Measurements from ENCODE around the gene CAVIN2.

CAVIN2 gene

GRCh38 chr2:191877875-191878274 is 31.0 kb upstream of the CAVIN2 start:
- H3K4me3 Mint-ChIP-seq, result no peak overlapping the region
- DNase-seq (no peak), ATAC-seq (replicated peaks) (no peak)
- H3K27ac Mint-ChIP-seq, result no peak overlapping the region
- peaks cover 18 to 33% of the 10 kb centered on the region in 2 donors for H3K27me3 Mint-ChIP-seq
- H3K9me3 Mint-ChIP-seq, result no peaks in the 10 kb centered on the region
- H3K4me1 Mint-ChIP-seq (ENCODE audit: low read depth in 2 of 2), result no peaks in the 10 kb centered on the region
- no peaks in the 10 kb centered on the region for H3K36me3 Mint-ChIP-seq (ENCODE audit: insufficient read depth)

- H3K27me3 Mint-ChIP-seq, result peaks cover 18 to 38% of the 10 kb centered on the region in 2 donors
- no peak for ATAC-seq (replicated peaks)
- H3K27ac Mint-ChIP-seq, result no peak overlapping the region
- H3K4me3 Mint-ChIP-seq, result no peak overlapping the region
- H3K4me1 Mint-ChIP-seq (ENCODE audit: low read depth in 2 of 2), result no peaks in the 10 kb centered on the region
- no peak for DNase-seq
- H3K9me3 Mint-ChIP-seq, result no peaks in the 10 kb centered on the region
- no peaks in the 10 kb centered on the region for H3K36me3 Mint-ChIP-seq (ENCODE audit: insufficient read depth)
Measured at GRCh38 chr2:191875859-191876258, 29.0 kb upstream of the CAVIN2 start.

GRCh38 chr2:191870744-191871143 is 23.9 kb upstream of the CAVIN2 start:
- Mint-ChIP-seq H3K27ac (no peak overlapping the region), H3K36me3 (ENCODE audit: insufficient read depth) (no peaks in the 10 kb centered on the region), H3K9me3 (no peaks in the 10 kb centered on the region), H3K4me1 (ENCODE audit: low read depth in 2 of 2) (no peaks in the 10 kb centered on the region), H3K4me3 (no peak overlapping the region), H3K27me3 (peaks cover 23 to 57% of the 10 kb centered on the region in 2 donors)
- DNase-seq, result no peak
- no peak for ATAC-seq (replicated peaks)

GRCh38 chr2:191869781-191870180 is 22.9 kb upstream of the CAVIN2 start:
- H3K4me3 Mint-ChIP-seq, result no peak overlapping the region
- H3K27ac Mint-ChIP-seq, result no peak overlapping the region
- ATAC-seq (replicated peaks), result no peak
- no peaks in the 10 kb centered on the region for H3K36me3 Mint-ChIP-seq (ENCODE audit: insufficient read depth)
- peaks cover 23 to 58% of the 10 kb centered on the region in 2 donors for H3K27me3 Mint-ChIP-seq
- no peak for DNase-seq
- no peaks in the 10 kb centered on the region for H3K4me1 Mint-ChIP-seq (ENCODE audit: low read depth in 2 of 2)
- H3K9me3 Mint-ChIP-seq, result no peaks in the 10 kb centered on the region

- no peak for ATAC-seq (replicated peaks)
- no peak overlapping the region for H3K4me3 Mint-ChIP-seq
- no peak for DNase-seq
- H3K27me3 Mint-ChIP-seq, result peaks cover 29 to 64% of the 10 kb centered on the region in 2 donors
- H3K36me3 Mint-ChIP-seq (ENCODE audit: insufficient read depth), result no peaks in the 10 kb centered on the region
- H3K4me1 Mint-ChIP-seq (ENCODE audit: low read depth in 2 of 2), result no peaks in the 10 kb centered on the region
- H3K27ac Mint-ChIP-seq, result no peak overlapping the region
- H3K9me3 Mint-ChIP-seq, result no peaks in the 10 kb centered on the region
Measured at GRCh38 chr2:191869178-191869577, 22.3 kb upstream of the CAVIN2 start.

- no peak overlapping the region for H3K27ac Mint-ChIP-seq
- H3K4me1 Mint-ChIP-seq (ENCODE audit: low read depth in 2 of 2), result no peaks in the 10 kb centered on the region
- H3K36me3 Mint-ChIP-seq (ENCODE audit: insufficient read depth), result no peaks in the 10 kb centered on the region
- ATAC-seq (replicated peaks) (no peak), DNase-seq (no peak)
- no peaks in the 10 kb centered on the region for H3K9me3 Mint-ChIP-seq
- peaks cover 39 to 77% of the 10 kb centered on the region in 2 donors for H3K27me3 Mint-ChIP-seq
- no peak overlapping the region for H3K4me3 Mint-ChIP-seq
Measured at GRCh38 chr2:191867507-191867847, 20.6 kb upstream of the CAVIN2 start.

GRCh38 chr2:191866675-191867506 is 20.0 kb upstream of the CAVIN2 start:
- Mint-ChIP-seq H3K4me3 (no peak overlapping the region), H3K36me3 (ENCODE audit: insufficient read depth) (no peaks in the 10 kb centered on the region), H3K27ac (no peak overlapping the region), H3K4me1 (ENCODE audit: low read depth in 2 of 2) (no peaks in the 10 kb centered on the region), H3K27me3 (peaks cover 39 to 72% of the 10 kb centered on the region in 2 donors), H3K9me3 (no peaks in the 10 kb centered on the region)
- ATAC-seq (replicated peaks) (no peak), DNase-seq (no peak)

GRCh38 chr2:191866195-191866594 is 19.3 kb upstream of the CAVIN2 start:
- DNase-seq (no peak), ATAC-seq (replicated peaks) (no peak)
- Mint-ChIP-seq H3K4me1 (ENCODE audit: low read depth in 2 of 2) (no peaks in the 10 kb centered on the region), H3K9me3 (no peaks in the 10 kb centered on the region), H3K27ac (no peak overlapping the region), H3K27me3 (peaks cover 39 to 65% of the 10 kb centered on the region in 2 donors), H3K4me3 (no peak overlapping the region), H3K36me3 (ENCODE audit: insufficient read depth) (no peaks in the 10 kb centered on the region)

GRCh38 chr2:191864628-191865374 is 17.9 kb upstream of the CAVIN2 start:
- no peaks in the 10 kb centered on the region for H3K36me3 Mint-ChIP-seq (ENCODE audit: insufficient read depth)
- H3K27me3 Mint-ChIP-seq, result peaks cover 36 to 67% of the 10 kb centered on the region in 2 donors
- no peak overlapping the region for H3K27ac Mint-ChIP-seq
- ATAC-seq (replicated peaks) (no peak), DNase-seq (no peak)
- no peaks in the 10 kb centered on the region for H3K9me3 Mint-ChIP-seq
- H3K4me3 Mint-ChIP-seq, result no peak overlapping the region
- H3K4me1 Mint-ChIP-seq (ENCODE audit: low read depth in 2 of 2), result no peaks in the 10 kb centered on the region

GRCh38 chr2:191863988-191864387 is 17.1 kb upstream of the CAVIN2 start:
- Mint-ChIP-seq H3K4me3 (no peak overlapping the region), H3K9me3 (no peaks in the 10 kb centered on the region), H3K27ac (no peak overlapping the region), H3K4me1 (ENCODE audit: low read depth in 2 of 2) (no peaks in the 10 kb centered on the region), H3K27me3 (peaks cover 32 to 63% of the 10 kb centered on the region in 2 donors), H3K36me3 (ENCODE audit: insufficient read depth) (no peaks in the 10 kb centered on the region)
- ATAC-seq (replicated peaks), result no peak
- no peak for DNase-seq

- no peak overlapping the region for H3K4me3 Mint-ChIP-seq
- H3K36me3 Mint-ChIP-seq (ENCODE audit: insufficient read depth), result no peaks in the 10 kb centered on the region
- DNase-seq (no peak), ATAC-seq (replicated peaks) (no peak)
- no peaks in the 10 kb centered on the region for H3K4me1 Mint-ChIP-seq (ENCODE audit: low read depth in 2 of 2)
- H3K9me3 Mint-ChIP-seq, result no peaks in the 10 kb centered on the region
- H3K27ac Mint-ChIP-seq, result no peak overlapping the region
- peaks cover 30 to 57% of the 10 kb centered on the region in 2 donors for H3K27me3 Mint-ChIP-seq
Measured at GRCh38 chr2:191862156-191862775, 15.4 kb upstream of the CAVIN2 start.

GRCh38 chr2:191860760-191861466 is 14.0 kb upstream of the CAVIN2 start:
- ATAC-seq (replicated peaks) (no peak), DNase-seq (no peak)
- peaks cover 33 to 43% of the 10 kb centered on the region in 2 donors for H3K27me3 Mint-ChIP-seq
- H3K4me3 Mint-ChIP-seq, result no peak overlapping the region
- H3K9me3 Mint-ChIP-seq, result no peaks in the 10 kb centered on the region
- H3K4me1 Mint-ChIP-seq (ENCODE audit: low read depth in 2 of 2), result no peaks in the 10 kb centered on the region
- H3K27ac Mint-ChIP-seq, result no peak overlapping the region
- H3K36me3 Mint-ChIP-seq (ENCODE audit: insufficient read depth), result no peaks in the 10 kb centered on the region

- Mint-ChIP-seq H3K27ac (no peak overlapping the region), H3K4me3 (no peak overlapping the region), H3K36me3 (ENCODE audit: insufficient read depth) (no peaks in the 10 kb centered on the region), H3K4me1 (ENCODE audit: low read depth in 2 of 2) (no peaks in the 10 kb centered on the region), H3K9me3 (no peaks in the 10 kb centered on the region), H3K27me3 (peaks cover 32 to 42% of the 10 kb centered on the region in 2 donors)
- ATAC-seq (replicated peaks) (no peak), DNase-seq (no peak)
Measured at GRCh38 chr2:191859681-191860080, 12.8 kb upstream of the CAVIN2 start.
